Ovary (tissue), 9 donors: ENCODE results near the gene PNMT. TPM values are rescaled to one million over a fixed set of nuclear protein-coding genes. Genes with fewer than 3 reads are reported as not detected.

Experiments
- DNase-seq, 5 donors: peaks; one replicate each; pipeline ENCODE4 v3.0.0-alpha.2; 2019 to 2020
- H3K27ac ChIP-seq, 2 donors: fragments of 200-600 bp; one replicate each; pipeline versions ENCODE4 v1.5.1 to v1.8.0; 2019 to 2022
- H3K27me3 ChIP-seq: fragments of 200-600 bp; one replicate; pipeline ENCODE4 v1.8.0; 2022
- H3K36me3 ChIP-seq: fragments of 200-600 bp; sonication (generic); one replicate; pipeline ENCODE4 v1.5.1; 2019
- H3K4me1 ChIP-seq: one replicate; pipeline ENCODE4 v1.8.1; 2013; ENCODE audit warnings: mild to moderate bottlenecking, moderate library complexity; ENCODE audit not compliant: insufficient read depth
- H3K4me3 ChIP-seq: fragments of 200-600 bp; sonication (generic); one replicate; pipeline ENCODE4 v1.5.1; 2017
- H3K9me3 ChIP-seq, 2 donors: fragments of 200-600 bp in 1 of 2; sonication (generic) in 1 of 2; one replicate each; pipeline versions ENCODE4 v1.5.1 to v1.8.1; 2013 to 2019; ENCODE audit warnings: mild to moderate bottlenecking in 1 of 2, moderate library complexity in 1 of 2
- CTCF ChIP-seq, 3 donors: fragments of 450-650 bp in 2 of 3; fragments of 200-600 bp in 1 of 3; IDR thresholded peaks; one replicate each; pipeline versions ENCODE4 v1.5.1 to v1.8.0; 2016 to 2022; ENCODE audit warnings: antibody characterized with exemption in 3 of 3, mild to moderate bottlenecking in 1 of 3
- EP300 ChIP-seq: sonication (generic); formaldehyde crosslinking; IDR thresholded peaks from one replicate; pipeline ENCODE4 v1.6.1; 2017; ENCODE audit warnings: antibody characterized with exemption
- POLR2A ChIP-seq: fragments of 450-650 bp; IDR thresholded peaks from one replicate; pipeline ENCODE4 v1.6.1; 2017; ENCODE audit warnings: antibody characterized with exemption, mild to moderate bottlenecking, moderate library complexity
- WGBS, 3 donors: extraction: QIAGEN DNeasy Blood & Tissue Kit in 1 of 3; methylation state at CpG; one replicate each; pipeline versions ENCODE4 v1.1.5 to v1.1.7; 2013 to 2017; 5-methylcytosine and 5-hydroxymethylcytosine counted together
- intact Hi-C, 4 donors: fragments of 100-400 bp; cut with DNase I; formaldehyde crosslinking; loops; one replicate each; pipeline versions ENCODE4 v1.11.0 to v1.15.1; 2022 to 2023
- polyA plus RNA-seq, 2 donors: library from polyadenylated mRNA; stranded (reverse); fragments of 200-250 nt in 1 of 2; fragments of 350-450 nt in 1 of 2; fragmentation: Illumina TruSeq in 1 of 2; extraction: RNeasy Lipid Tissue Mini Kit (QIAGEN cat#74804) in 1 of 2; gene quantifications; one replicate each; pipeline ENCODE4 v1.2.3, GENCODE V29; 2013 to 2014
- total RNA-seq, 7 donors: library from RNA; depleted of rRNA in 2 of 7; stranded (reverse); fragments of >200 nt in 2 of 7; fragmentation: NEBNext Ultra II Directional in 3 of 7; extraction: Animal tissue kit (Norgen Biotek cat#: 25700) in 3 of 7; gene quantifications; one replicate each; pipeline versions ENCODE4 v1.1.0 to v1.2.4, GENCODE V29; 2016 to 2023
- donor health status: DM: no; HTN: no; CAD: no; lungs with moderate emphysema.
- donor health status: DM: no; HTN: no; CAD: no.
- donor health status: Bipolar disorder and iron deficiency.
- donor health status: DM: yes; HTN: yes; CAD: no.
- donor health status: DM: no; HTN: no; CAD: no.
- donor health status: DM: yes; HTN: yes; CAD: no.

PNMT gene
- total and polyA plus RNA-seq, 9 donors, result 0.60 to 5.1 (median 1.3) TPM; not detected in 2

- Histone ChIP-seq H3K4me3 (no peak overlapping the region), H3K9me3 (no peaks in the 10 kb centered on the region), H3K36me3 (no peaks in the 10 kb centered on the region), H3K4me1 (peaks cover 10% of the 10 kb centered on the region), H3K27ac (no peak overlapping the region), H3K27me3 (no peaks in the 10 kb centered on the region)
- no peak for DNase-seq
- intact Hi-C loops, result no loop called here
- TF ChIP-seq CTCF (IDR thresholded peaks at IDR 0.05) (no peak), POLR2A (no peak), EP300 (no peak)
- 24 to 41% (median 30%) methylated on average over 11 of the region's 11 CpGs for WGBS, 3 donors
These were observed 36.7 kb downstream of the PNMT start for GRCh38 chr17:39704821-39705551.

- H3K36me3 ChIP-seq, result no peaks in the 10 kb centered on the region
- peaks cover 10% of the 10 kb centered on the region for H3K4me1 ChIP-seq
- H3K27ac ChIP-seq, result no peak overlapping the region
- 79 to 85% (median 81%) methylated on average over 11 to 12 of the region's 12 CpGs for WGBS, 3 donors
- DNase-seq, result no peak
- H3K9me3 ChIP-seq, result no peaks in the 10 kb centered on the region
- intact Hi-C loops, result no loop called here
- no peak overlapping the region for H3K4me3 ChIP-seq
- TF ChIP-seq CTCF (IDR thresholded peaks at IDR 0.05) (no peak), EP300 (no peak), POLR2A (no peak)
- H3K27me3 ChIP-seq, result no peaks in the 10 kb centered on the region
These were observed 37.6 kb downstream of the PNMT start for GRCh38 chr17:39705786-39706348.

- Histone ChIP-seq H3K27me3 (no peaks in the 10 kb centered on the region), H3K27ac (no peak overlapping the region), H3K36me3 (no peaks in the 10 kb centered on the region), H3K4me3 (no peak overlapping the region), H3K9me3 (no peaks in the 10 kb centered on the region), H3K4me1 (peaks cover 6% of the 10 kb centered on the region)
- 86 to 90% (median 87%) methylated on average over 8 of the region's 8 CpGs for whole genome bisulfite sequencing, 3 donors
- intact Hi-C loops, result no loop called here
- TF ChIP-seq CTCF (IDR thresholded peaks at IDR 0.05), result no peak
- no peak for DNase-seq
These were observed 38.1 kb downstream of the PNMT start for GRCh38 chr17:39706383-39706782.

- 86 to 92% (median 88%) methylated on average over 7 of the region's 7 CpGs for WGBS, 3 donors
- Histone ChIP-seq H3K27ac (no peak overlapping the region), H3K36me3 (no peaks in the 10 kb centered on the region), H3K4me1 (peaks cover 4% of the 10 kb centered on the region), H3K27me3 (no peaks in the 10 kb centered on the region), H3K4me3 (no peak overlapping the region), H3K9me3 (no peaks in the 10 kb centered on the region)
- no peak for DNase-seq
- TF ChIP-seq EP300 (no peak), CTCF (IDR thresholded peaks at IDR 0.05) (no peak), POLR2A (no peak)
- intact Hi-C loops, result no loop called here
These were observed 38.7 kb downstream of the PNMT start for GRCh38 chr17:39706921-39707337.
